Melanocyte of skin (primary cell): ENCODE results near the gene ADAMTS13. TPM values are rescaled to one million over a fixed set of nuclear protein-coding genes. Genes with fewer than 3 reads are reported as not detected.

Experiments used
- total RNA-seq, 2 donors: library from RNA; depleted of rRNA; stranded (reverse); fragments of >200 nt; gene quantifications; 2 replicates each; pipeline ENCODE4 v1.2.3, GENCODE V29; 2012

Gene ADAMTS13
- 1 to 10 TPM in 1 of 2 donors, under 1 TPM in 1; 1.00 to 1.7 TPM for total RNA-seq

GRCh38 chr9:133421615-133422542 is at the start of gene ADAMTS13:
Gene ADAMTS13 (plus strand): TSS chr9:133422367. CDS start chr9:133422444, 77 bp downstream.

GRCh38 chr9:133375724-133376654 is 46.2 kb upstream of the ADAMTS13 start, which contains the start of the genes STKLD1 and SURF4:
Gene STKLD1 (plus strand): TSS chr9:133376366. CDS start chr9:133376474, 108 bp downstream.
Gene SURF4 (minus strand): TSS chr9:133376060. CDS start chr9:133375969, 91 bp downstream.

GRCh38 chr9:133417541-133418461 is 4.4 kb upstream of the ADAMTS13 start, which contains the start of gene REXO4:
Gene REXO4 (minus strand): TSS chr9:133418010. CDS start chr9:133417844, 166 bp downstream.

GRCh38 chr9:133459476-133460404 is 37.6 kb downstream of the ADAMTS13 start, which contains the start of gene CACFD1:
Gene CACFD1 (plus strand): TSS chr9:133459978. CDS start chr9:133460067, 89 bp downstream.

DNA sequence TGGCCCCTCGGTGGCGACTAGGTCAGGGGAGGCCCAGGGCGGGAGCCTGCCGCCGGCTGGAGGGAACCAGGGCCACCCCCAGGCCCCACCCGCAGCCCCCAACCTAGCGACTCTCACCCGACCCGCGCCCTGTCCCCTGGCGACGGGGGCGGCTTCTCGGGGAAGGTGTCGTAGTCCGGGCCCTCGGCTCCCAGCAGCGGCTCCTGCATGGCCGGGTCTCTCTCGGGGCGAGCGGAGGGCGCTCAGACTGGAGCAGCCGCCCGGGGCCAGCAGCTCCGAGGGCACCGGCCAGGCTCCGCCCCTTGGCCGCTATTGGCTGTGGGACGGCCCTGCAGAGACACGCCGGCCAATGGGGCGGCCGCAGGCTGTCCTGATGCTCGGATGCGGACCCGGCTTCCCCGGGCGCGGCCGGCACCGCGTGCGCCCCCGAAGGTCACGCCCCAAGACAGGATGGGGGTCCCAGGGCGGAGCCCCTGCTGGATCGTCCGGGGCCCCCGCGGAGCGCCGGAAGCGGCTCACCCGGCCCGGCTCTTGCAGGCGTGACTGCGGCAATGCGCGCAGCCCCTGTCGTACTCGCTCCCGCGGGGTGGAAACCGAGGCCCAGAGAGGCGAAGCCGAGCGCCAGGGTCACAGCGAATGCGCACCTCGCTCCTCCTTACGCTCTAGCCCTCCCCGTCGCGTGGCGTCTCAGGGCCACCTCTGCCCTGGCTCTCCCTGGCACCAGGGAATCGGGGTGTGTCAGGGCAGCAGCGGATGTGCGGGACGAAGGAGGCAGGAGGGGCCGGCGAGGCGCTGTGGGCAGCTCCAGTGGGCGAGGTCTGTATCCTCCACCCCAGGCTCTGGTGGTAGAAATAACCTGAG is 56.9 kb downstream of the ADAMTS13 start, which contains the start of gene SLC2A6:
Gene SLC2A6, minus strand, starts transcription at position 249 of the 861 bp plus-strand sequence. Its CDS starts 40 bp downstream, at position 209.

Other genes starting within 250 kb of the ADAMTS13 start
- gene OBP2B, start 213.1 kb upstream of the ADAMTS13 start, total RNA-seq: not detected
- not detected for gene ABO, start 147.2 kb upstream of the ADAMTS13 start, total RNA-seq
- 10 to 100 TPM in 1 of 2 donors, 1 to 10 TPM in 1; 5.9 to 13.0 TPM for gene SURF6, start 86.2 kb upstream of the ADAMTS13 start, total RNA-seq
- 10 to 100 TPM; 13.4 to 17.6 TPM for gene MED22, start 74.2 kb upstream of the ADAMTS13 start, total RNA-seq
- 1,000 to 10,000 TPM in 1 of 2 donors, 100 to 1,000 TPM in 1; 802 to 1,411 TPM for gene RPL7A, start 74.1 kb upstream of the ADAMTS13 start, total RNA-seq
- 10 to 100 TPM; 18.2 to 19.6 TPM for gene SURF1, start 65.9 kb upstream of the ADAMTS13 start, total RNA-seq
- 10 to 100 TPM; 18.3 to 18.9 TPM for gene SURF2, start 65.8 kb upstream of the ADAMTS13 start, total RNA-seq
- 100 to 1,000 TPM; 233 to 367 TPM for gene SURF4, start 46.3 kb upstream of the ADAMTS13 start, total RNA-seq
- 1 to 10 TPM; 2.0 to 4.1 TPM for gene STKLD1, start 46.0 kb upstream of the ADAMTS13 start, total RNA-seq
- gene REXO4, start 4.4 kb upstream of the ADAMTS13 start, total RNA-seq: 10 to 100 TPM in 1 of 2 donors, 1 to 10 TPM in 1; 9.6 to 18.3 TPM
- gene CACFD1, start 37.6 kb downstream of the ADAMTS13 start, total RNA-seq: 1 to 10 TPM; 2.7 to 4.1 TPM
- gene SLC2A6, start 56.7 kb downstream of the ADAMTS13 start, total RNA-seq: 10 to 100 TPM; 31.3 to 39.6 TPM
- not detected for gene MYMK, start 102.6 kb downstream of the ADAMTS13 start, total RNA-seq
- gene ADAMTSL2, start 112.3 kb downstream of the ADAMTS13 start, total RNA-seq: not detected
- not detected for gene FAM163B, start 187.0 kb downstream of the ADAMTS13 start, total RNA-seq
- gene DBH, start 214.0 kb downstream of the ADAMTS13 start, total RNA-seq: not detected